Activated naive CD4-positive, alpha-beta T cell treated with anti-CD3 and anti-CD28 coated beads for 36 hours (primary cell): ENCODE data around the gene EBNA1BP2. TPM values are rescaled to one million over a fixed set of nuclear protein-coding genes. Genes with fewer than 3 reads are reported as not detected.
"Not testable (repeated sequence)": the region's sequence is repeated elsewhere in the genome, so short reads cannot be mapped to it uniquely, and the experiment has no call there.

Experiments
- CTCF ChIA-PET: fragments of 350-600 bp; sonication (Branson Sonifier 250); formaldehyde crosslinking; loops from one replicate; lab custom pipeline; 2021; ENCODE audit warnings: antibody characterized with exemption; lab: Charles Lee
- DNase-seq: peaks from one replicate; pipeline ENCODE4 v3.0.0-alpha.2; 2020
- H3K27ac Mint-ChIP-seq: one replicate; pipeline ENCODE4 v1.8.0; 2021; ENCODE audit warnings: mild to moderate bottlenecking, mixed read lengths
- H3K27me3 Mint-ChIP-seq: one replicate; pipeline ENCODE4 v1.8.0; 2021; ENCODE audit warnings: low read depth, mixed read lengths
- H3K36me3 Mint-ChIP-seq: one replicate; pipeline ENCODE4 v1.8.0; 2021; ENCODE audit warnings: low read depth, mixed read lengths
- H3K4me1 Mint-ChIP-seq: one replicate; pipeline ENCODE4 v1.8.0; 2021; ENCODE audit warnings: low read depth, mixed read lengths
- H3K4me3 Mint-ChIP-seq: one replicate; pipeline ENCODE4 v1.8.0; 2021; ENCODE audit warnings: mild to moderate bottlenecking, moderate library complexity, mixed read lengths
- H3K9me3 Mint-ChIP-seq: one replicate; pipeline ENCODE4 v1.8.0; 2021; ENCODE audit warnings: mixed read lengths
- intact Hi-C: fragments of 100-400 bp; cut with micrococcal nuclease; formaldehyde crosslinking; loops from one replicate; pipeline ENCODE4 v1.15.1; 2023
- total RNA-seq, 2 experiments: library from RNA; stranded (reverse); gene quantifications; one replicate each; pipeline ENCODE4 v1.2.3, GENCODE V29; 2021

Gene EBNA1BP2, protein sequence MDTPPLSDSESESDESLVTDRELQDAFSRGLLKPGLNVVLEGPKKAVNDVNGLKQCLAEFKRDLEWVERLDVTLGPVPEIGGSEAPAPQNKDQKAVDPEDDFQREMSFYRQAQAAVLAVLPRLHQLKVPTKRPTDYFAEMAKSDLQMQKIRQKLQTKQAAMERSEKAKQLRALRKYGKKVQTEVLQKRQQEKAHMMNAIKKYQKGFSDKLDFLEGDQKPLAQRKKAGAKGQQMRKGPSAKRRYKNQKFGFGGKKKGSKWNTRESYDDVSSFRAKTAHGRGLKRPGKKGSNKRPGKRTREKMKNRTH
- total RNA-seq = 10 to 100 TPM; 88.0 to 88.3 TPM

DNA sequence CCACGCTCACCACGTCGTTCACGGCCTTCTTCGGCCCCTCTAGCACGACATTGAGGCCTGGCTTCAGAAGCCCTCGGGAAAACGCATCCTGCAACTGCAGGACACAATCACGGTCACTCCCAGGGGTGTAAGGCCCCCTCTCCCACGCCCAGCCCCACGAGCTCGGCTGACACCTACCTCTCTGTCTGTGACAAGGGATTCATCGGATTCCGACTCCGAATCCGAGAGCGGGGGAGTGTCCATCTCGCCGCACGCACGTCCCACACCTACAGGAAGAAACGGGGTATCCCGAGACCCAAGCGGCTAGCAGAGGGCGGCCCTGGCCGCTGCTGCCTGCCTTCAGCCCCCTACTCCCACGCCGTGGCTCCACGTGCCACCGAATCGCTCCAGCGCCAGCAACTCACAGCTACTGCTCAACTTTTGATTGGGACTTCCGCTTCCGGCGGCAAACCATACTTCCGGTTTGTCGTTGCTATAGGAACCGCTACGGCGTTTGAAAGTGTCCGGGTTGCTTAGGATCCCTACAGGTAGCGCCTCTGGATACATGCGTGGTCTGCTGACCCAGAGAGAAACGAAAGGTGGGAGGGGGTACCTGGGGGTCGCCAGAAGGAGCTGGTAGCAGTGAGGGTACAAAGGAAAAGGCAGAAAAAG, at the start of gene EBNA1BP2, which contains the start of gene CFAP57:
TSS of gene EBNA1BP2 (minus strand) at position 415 of the 651 bp plus-strand sequence. CDS start at position 243, 172 bp downstream.
TSS of gene CFAP57 (plus strand) at position 455 of the 651 bp plus-strand sequence. CDS start 424 bp downstream, outside the sequence.
- intact Hi-C loops = loop anchor here (1.0 to 5.0 kb wide), 6 partner anchors 187 to 405 kb away; partner anchors contain the start of genes C1orf50, CDC20, ERMAP and MED8
- peak within 1 kb of the TSS; percentile 99 for H3K4me3 Mint-ChIP-seq
- H3K36me3 Mint-ChIP-seq = peaks cover 45% of the 10 kb centered on the region
- CTCF ChIA-PET = no interaction called here
- H3K4me1 Mint-ChIP-seq = peaks cover 39% of the 10 kb centered on the region
- peak within 1 kb of the TSS; percentile 90 for H3K27ac Mint-ChIP-seq
- DNase-seq = peak; percentile 96
- H3K9me3 Mint-ChIP-seq = no peaks in the 10 kb centered on the region
- peaks cover 2% of the 10 kb centered on the region for H3K27me3 Mint-ChIP-seq

DNA sequence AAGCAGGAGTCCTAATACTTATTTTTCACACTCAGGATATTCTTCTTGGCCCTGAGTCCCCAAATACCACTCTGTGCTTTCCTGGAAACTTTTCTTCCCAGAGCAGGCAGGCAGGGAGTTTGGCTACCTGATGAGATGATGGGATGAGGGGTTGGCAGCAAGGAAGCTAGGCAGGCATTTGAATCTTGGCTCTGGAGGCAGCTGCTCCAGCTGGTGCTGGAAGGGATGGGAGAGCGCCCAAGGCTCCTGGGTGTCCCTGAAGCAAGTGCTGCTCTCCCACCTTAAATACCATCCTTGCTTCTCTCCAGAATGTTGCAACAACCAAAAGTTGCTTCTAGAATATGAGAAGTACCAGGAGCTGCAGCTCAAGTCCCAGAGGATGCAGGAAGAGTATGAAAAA, 49.7 kb upstream of the EBNA1BP2 start:
- H3K36me3 Mint-ChIP-seq = no peaks in the 10 kb centered on the region
- intact Hi-C loops = loop anchor here (10.0 kb wide), 1 partner anchor 713 kb away; the partner anchor contains the start of gene ARTN

DNA sequence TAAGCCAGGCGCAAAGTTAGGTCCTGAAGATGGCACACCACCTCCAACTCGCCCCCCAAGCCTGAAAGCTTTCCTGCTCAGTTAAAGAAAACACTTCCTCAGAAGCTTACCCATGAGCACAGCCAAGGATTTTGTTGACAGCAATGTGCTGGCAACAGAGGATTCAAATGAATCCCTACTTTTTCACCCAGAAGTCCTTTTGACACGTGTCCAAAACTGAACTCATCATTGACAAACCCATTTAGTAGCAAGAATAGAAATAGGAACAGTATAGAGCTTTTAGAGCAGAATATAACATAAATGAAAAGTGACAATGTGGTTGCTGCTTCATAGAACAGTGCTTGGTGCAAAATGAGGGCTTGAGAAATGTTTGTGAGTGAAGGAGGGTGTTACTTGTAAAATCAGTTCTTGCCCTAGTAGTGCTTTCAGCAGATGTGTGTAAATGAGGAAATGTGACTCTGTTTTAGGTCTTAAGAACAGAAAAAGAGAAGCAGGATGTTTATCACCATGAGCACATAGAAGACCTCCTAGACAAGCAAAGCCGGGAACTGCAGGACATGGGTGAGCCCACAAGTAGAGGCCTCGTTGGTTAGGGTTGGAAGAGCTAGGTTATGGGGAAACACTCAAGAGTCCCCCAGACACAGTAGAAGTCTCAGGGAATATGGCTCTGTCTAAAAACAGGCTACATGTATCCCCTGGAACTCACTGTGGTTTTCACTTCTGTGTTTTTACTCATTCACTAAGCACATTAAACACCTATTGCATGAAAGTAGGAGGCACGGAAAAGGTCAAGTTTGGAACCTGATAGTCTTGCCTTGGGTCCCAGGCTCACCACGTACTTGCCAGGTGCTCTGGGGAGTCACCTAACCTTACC, 49.1 kb upstream of the EBNA1BP2 start:
- CTCF ChIA-PET = interaction anchor here (1.0 to 1.2 kb wide), 2 partner anchors 193 kb away, joined by 3 read pairs; no protein-coding TSS in a partner anchor
- H3K4me3 Mint-ChIP-seq = no peak overlapping the region
- no peaks in the 10 kb centered on the region for H3K27me3 Mint-ChIP-seq
- no peaks in the 10 kb centered on the region for H3K9me3 Mint-ChIP-seq
- intact Hi-C loops = loop anchor here (10.0 kb wide), 1 partner anchor 714 kb away; the partner anchor contains the start of gene ARTN
- no peak overlapping the region for H3K27ac Mint-ChIP-seq
- no peaks in the 10 kb centered on the region for H3K36me3 Mint-ChIP-seq
- no peak for DNase-seq
- H3K4me1 Mint-ChIP-seq = peaks cover 6% of the 10 kb centered on the region

More for the DNA sequence above, 49.7 kb upstream of the EBNA1BP2 start:
- CTCF ChIA-PET = interaction anchor here (1.0 kb wide), 1 partner anchor 192 kb away, joined by 3 read pairs; no protein-coding TSS in a partner anchor
- peaks cover 6% of the 10 kb centered on the region for H3K4me1 Mint-ChIP-seq
- no peak overlapping the region for H3K4me3 Mint-ChIP-seq
- no peak overlapping the region for H3K27ac Mint-ChIP-seq
- DNase-seq = no peak
- H3K9me3 Mint-ChIP-seq = no peaks in the 10 kb centered on the region
- peaks cover 2% of the 10 kb centered on the region for H3K27me3 Mint-ChIP-seq

DNA sequence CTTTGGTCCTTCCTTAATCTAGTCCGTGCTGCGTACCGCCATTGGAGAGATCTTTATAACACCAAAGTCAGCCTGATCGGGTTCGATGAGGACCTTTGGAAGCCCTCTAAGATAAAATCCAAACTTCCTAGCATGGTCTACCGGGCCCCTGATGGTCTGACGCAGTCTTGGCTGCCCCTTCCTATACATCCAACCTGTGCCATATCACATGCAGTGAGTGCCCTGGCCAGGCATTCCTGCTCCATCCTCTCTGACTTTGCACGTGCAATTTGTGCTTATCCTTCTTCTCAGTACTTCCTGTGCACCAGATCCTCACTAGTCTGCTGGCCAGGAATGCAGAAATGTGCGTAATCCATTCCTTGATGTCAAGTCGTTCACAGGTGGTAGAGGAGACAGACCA, 45.7 kb upstream of the EBNA1BP2 start:
- no peak for DNase-seq
- Mint-ChIP-seq H3K9me3 (no peaks in the 10 kb centered on the region), H3K27me3 (peaks cover 3% of the 10 kb centered on the region), H3K4me1 (peaks cover 6% of the 10 kb centered on the region), H3K4me3 (no peak overlapping the region), H3K27ac (no peak overlapping the region), H3K36me3 (no peaks in the 10 kb centered on the region)
- intact Hi-C loops = no loop called here
- CTCF ChIA-PET = interaction anchor here (0.9 kb wide), 1 partner anchor 9 kb away, joined by 3 read pairs; no protein-coding TSS in a partner anchor

DNA sequence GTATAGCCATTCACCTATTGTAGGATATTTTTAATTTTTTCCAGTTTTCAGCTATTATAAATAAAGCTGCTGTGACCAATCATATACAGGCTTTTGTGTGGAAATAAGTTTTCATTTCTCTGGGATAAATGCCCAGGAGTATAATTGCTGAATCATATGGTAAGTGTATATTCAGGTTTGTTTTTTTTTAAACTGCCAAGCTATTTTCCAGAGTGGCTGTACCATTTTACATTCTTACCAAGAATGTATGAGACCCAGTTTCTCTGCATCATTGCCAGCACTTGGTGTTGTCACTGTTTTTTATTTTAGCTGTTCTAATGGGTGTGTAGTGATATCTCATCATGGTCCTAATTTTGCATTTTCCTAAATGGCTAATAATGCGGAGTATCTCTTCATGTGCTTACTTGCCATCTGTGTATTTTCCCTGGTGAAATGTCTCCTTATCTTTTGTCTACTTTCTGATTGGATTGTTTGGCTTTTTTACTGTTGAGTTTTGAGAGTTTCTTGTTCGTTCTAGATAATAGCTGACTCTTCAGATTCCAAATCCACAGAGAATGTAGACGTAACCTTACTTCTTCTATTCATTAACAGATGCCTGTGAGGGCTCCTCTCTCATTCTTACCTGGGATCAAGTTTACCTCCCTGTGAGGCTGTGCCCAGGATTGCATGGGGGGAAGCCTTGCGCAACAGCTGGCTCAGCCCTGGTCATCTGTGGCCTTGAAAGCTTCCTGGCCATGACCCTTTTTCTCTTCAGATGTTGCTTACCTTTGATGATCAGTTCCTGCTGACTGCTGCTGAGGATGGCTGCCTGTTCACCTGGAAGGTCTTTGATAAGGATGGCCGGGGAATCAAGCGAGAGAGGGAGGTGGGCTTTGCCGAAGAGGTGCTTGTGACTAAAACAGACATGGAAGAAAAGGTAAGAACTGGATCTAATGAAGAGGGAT, 42.7 kb upstream of the EBNA1BP2 start:
- CTCF ChIA-PET = interaction anchor here (1.9 kb wide), 1 partner anchor 12 kb away, joined by 6 read pairs; no protein-coding TSS in a partner anchor
- DNase-seq = no peak
- no peaks in the 10 kb centered on the region for H3K9me3 Mint-ChIP-seq
- H3K4me3 Mint-ChIP-seq = no peak overlapping the region
- H3K27me3 Mint-ChIP-seq = peaks cover 3% of the 10 kb centered on the region
- H3K36me3 Mint-ChIP-seq = no peaks in the 10 kb centered on the region
- no peaks in the 10 kb centered on the region for H3K4me1 Mint-ChIP-seq
- H3K27ac Mint-ChIP-seq = no peak overlapping the region
- intact Hi-C loops = no loop called here

DNA sequence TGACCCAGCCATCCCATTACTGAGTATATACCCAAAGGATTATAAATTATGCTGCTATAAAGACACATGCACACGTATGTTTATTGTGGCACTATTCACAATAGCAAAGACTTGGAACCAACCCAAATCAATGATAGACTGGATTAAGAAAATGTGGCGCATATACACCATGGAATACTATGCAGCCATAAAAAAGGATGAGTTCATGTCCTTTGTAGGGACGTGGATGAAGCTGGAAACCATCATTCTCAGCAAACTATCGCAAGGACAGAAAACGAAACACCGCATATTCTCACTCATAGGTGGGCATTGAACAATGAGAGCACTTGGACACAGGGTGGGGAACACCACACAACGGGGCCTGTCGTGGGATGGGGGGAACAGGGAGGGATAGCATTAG, 36.2 kb upstream of the EBNA1BP2 start:
- DNase-seq, H3K27me3 Mint-ChIP-seq, H3K36me3 Mint-ChIP-seq, H3K4me1 Mint-ChIP-seq, H3K27ac Mint-ChIP-seq, intact Hi-C loops, H3K9me3 Mint-ChIP-seq, H3K4me3 Mint-ChIP-seq, CTCF ChIA-PET: not testable (repeated sequence)

DNA sequence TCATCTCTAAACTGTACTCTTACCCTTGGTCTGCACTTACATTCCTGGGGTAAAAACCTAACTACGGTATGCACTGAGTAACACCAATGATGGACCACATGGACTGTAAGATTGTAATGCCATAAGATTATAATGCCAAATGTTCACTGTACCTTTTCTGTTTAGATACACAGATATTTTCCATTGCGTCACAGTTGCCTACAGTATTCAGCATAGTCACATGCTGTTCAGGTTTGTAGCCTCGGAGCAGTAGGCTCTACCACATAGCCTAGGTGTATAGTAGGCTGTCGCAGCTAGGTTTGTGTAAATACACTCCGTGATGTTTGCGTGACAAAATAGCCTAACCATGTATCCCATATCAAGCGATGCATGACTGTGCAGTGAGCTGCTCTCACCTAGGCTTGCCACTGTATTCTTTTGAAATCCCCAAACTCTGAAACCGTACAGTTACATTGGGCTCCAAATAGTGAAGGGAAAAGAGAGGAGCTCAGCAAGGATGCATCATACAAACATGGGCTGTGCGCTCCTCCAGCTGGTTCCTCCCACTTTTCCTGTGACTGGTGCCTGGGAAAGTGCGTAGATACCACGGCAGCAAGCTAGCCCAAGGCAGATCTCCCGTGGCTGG, 35.3 kb upstream of the EBNA1BP2 start:
- no peaks in the 10 kb centered on the region for H3K4me1 Mint-ChIP-seq
- intact Hi-C loops = no loop called here
- peaks cover 4% of the 10 kb centered on the region for H3K9me3 Mint-ChIP-seq
- H3K4me3 Mint-ChIP-seq = no peak overlapping the region
- no peaks in the 10 kb centered on the region for H3K27me3 Mint-ChIP-seq
- CTCF ChIA-PET = no interaction called here
- no peak for DNase-seq
- H3K27ac Mint-ChIP-seq = no peak overlapping the region
- H3K36me3 Mint-ChIP-seq = no peaks in the 10 kb centered on the region

DNA sequence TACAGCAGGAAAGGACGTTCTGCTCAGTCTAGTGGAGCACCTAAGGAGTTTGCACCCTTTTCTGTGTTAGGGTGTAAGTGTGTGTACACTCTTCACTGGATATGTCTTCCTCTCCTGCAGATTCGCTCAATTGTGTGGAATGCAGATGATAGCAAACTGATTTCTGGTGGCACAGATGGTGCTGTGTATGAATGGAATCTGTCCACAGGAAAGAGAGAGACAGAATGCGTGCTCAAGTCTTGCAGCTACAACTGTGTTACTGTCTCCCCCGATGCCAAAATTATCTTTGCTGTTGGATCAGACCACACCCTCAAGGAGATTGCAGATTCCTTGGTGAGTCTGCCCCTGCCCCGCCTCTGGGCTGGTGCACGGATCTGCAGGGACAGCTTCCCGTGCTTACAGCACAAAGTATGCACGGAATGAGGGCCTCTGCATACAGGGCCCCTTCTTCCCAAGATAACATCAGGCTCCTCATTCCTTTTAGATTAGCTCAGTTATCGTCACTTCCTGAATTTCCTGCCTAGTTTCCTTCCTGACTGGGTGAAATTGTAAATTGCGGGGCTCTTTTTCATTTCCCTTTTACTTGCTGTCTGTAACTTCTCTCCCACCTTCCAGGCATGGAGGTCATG, 34.6 kb upstream of the EBNA1BP2 start:
- no peak for DNase-seq
- intact Hi-C loops = no loop called here
- Mint-ChIP-seq H3K9me3 (peaks cover 4% of the 10 kb centered on the region), H3K27ac (no peak overlapping the region), H3K27me3 (no peaks in the 10 kb centered on the region), H3K4me3 (no peak overlapping the region), H3K36me3 (no peaks in the 10 kb centered on the region), H3K4me1 (no peaks in the 10 kb centered on the region)
- CTCF ChIA-PET = no interaction called here

DNA sequence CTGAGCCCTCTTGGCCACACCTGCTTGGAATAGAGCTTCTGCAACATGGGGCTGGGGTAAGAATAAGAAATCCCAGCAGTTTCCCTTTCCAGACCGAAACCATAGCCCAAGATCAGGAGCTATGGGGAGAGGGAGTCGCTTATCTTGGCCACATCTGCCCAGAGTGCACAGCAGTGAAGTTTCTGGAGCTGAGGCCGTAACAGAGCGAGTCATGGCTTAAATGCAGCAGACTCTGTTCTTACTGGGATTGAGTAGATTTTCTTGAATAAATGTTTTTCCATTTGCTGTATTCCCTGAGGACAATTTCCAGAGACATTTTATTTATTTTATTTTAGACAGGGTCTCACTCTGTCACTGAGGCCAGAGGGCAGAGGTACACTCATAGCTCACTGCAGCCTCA, 33.6 kb upstream of the EBNA1BP2 start:
- intact Hi-C loops = no loop called here
- Mint-ChIP-seq H3K27me3 (no peaks in the 10 kb centered on the region), H3K27ac (no peak overlapping the region), H3K9me3 (peaks cover 4% of the 10 kb centered on the region), H3K4me3 (no peak overlapping the region), H3K4me1 (no peaks in the 10 kb centered on the region), H3K36me3 (no peaks in the 10 kb centered on the region)
- CTCF ChIA-PET = no interaction called here
- DNase-seq = no peak

DNA sequence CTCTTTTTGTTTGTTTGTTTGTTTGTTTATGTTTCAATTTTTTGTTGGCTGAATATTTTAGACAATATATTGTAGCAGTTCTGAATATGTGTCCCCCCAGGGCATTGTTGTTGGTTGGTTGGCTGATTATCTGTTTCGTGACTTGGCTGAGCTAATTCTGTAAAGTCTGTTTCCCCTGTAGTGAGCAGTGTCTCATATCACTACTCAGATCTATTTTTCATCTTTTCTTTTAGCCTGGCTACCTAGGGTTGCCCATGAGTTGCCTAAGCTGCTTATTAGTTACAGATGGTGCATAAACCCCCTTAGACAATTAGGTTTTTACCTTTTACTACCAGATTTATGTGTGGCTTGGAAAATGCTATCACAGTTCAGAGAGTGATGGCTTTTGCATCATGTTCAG, 32.3 kb upstream of the EBNA1BP2 start:
- intact Hi-C loops = no loop called here
- H3K9me3 Mint-ChIP-seq = peaks cover 4% of the 10 kb centered on the region
- no peak overlapping the region for H3K27ac Mint-ChIP-seq
- CTCF ChIA-PET = no interaction called here
- H3K27me3 Mint-ChIP-seq = no peaks in the 10 kb centered on the region
- no peak for DNase-seq
- H3K4me1 Mint-ChIP-seq = no peaks in the 10 kb centered on the region
- no peaks in the 10 kb centered on the region for H3K36me3 Mint-ChIP-seq
- no peak overlapping the region for H3K4me3 Mint-ChIP-seq
